ENCODE results near the gene COL4A2. TPM values are rescaled to one million over a fixed set of nuclear protein-coding genes. Genes with fewer than 3 reads are reported as not detected.

Gene COL4A2
- polyA plus RNA-seq, 1 donor (not counting 4 experiments of a cell fraction or from before 2014, with no cell fraction given), result 30.7 TPM

DNA sequence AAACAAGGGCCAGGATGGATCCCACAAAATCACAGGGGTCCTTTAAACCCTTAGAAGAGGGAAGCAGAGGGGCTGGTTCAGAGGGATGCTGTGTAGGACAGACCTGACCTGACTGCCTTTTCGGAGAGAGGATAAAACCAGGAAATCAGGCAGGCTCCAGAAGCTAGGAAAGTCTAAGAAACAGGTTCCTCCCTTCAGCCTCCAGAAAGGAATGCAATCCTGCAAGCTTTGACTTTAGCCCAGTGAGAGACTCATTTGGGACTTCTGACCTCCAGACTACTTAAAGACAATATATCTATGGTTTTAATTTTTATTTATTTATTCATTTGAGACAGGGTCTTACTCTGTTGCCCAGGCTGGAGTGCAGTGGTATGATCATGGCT is 249.1 kb downstream of the COL4A2 start:
- H3K27ac ChIP-seq (ENCODE audit: control insufficient read depth, insufficient read depth, low read length), result no peak overlapping the region
- H3K79me2 ChIP-seq (ENCODE audit: control insufficient read depth, insufficient read depth, low read length), result no peaks in the 10 kb centered on the region
- H2AFZ ChIP-seq (ENCODE audit: control insufficient read depth, low read length), result no peak overlapping the region
- DNase-seq (ENCODE audit: low read depth, low spot score) (no peak), FAIRE-seq (no peak)
- peaks cover 14% of the 10 kb centered on the region for H3K4me1 ChIP-seq (ENCODE audit: control insufficient read depth, extremely low read depth, insufficient read depth, low read length)
- no peak overlapping the region for H3K4me2 ChIP-seq (ENCODE audit: control insufficient read depth, extremely low read depth, insufficient read depth, low read depth, low read length)
- no peak overlapping the region for H3K9ac ChIP-seq (ENCODE audit: control insufficient read depth, extremely low read depth, insufficient read depth, low read length)
- TF ChIP-seq, protein P1, sequence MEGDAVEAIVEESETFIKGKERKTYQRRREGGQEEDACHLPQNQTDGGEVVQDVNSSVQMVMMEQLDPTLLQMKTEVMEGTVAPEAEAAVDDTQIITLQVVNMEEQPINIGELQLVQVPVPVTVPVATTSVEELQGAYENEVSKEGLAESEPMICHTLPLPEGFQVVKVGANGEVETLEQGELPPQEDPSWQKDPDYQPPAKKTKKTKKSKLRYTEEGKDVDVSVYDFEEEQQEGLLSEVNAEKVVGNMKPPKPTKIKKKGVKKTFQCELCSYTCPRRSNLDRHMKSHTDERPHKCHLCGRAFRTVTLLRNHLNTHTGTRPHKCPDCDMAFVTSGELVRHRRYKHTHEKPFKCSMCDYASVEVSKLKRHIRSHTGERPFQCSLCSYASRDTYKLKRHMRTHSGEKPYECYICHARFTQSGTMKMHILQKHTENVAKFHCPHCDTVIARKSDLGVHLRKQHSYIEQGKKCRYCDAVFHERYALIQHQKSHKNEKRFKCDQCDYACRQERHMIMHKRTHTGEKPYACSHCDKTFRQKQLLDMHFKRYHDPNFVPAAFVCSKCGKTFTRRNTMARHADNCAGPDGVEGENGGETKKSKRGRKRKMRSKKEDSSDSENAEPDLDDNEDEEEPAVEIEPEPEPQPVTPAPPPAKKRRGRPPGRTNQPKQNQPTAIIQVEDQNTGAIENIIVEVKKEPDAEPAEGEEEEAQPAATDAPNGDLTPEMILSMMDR (optimal IDR thresholded peaks at IDR 0.05 in 1 of 3, IDR thresholded peaks at IDR 0.05 in 1 of 3, conservative IDR thresholded peaks at IDR 0.05 in 1 of 3; ENCODE audit: extremely low read depth in 1 of 3, insufficient read depth in 2 of 3, low read length in 3 of 3), result no peak
- TF ChIP-seq EZH2 (IDR thresholded peaks at IDR 0.05; ENCODE audit: low read length), result no peak
- no peaks in the 10 kb centered on the region for H3K36me3 ChIP-seq (ENCODE audit: control insufficient read depth in 2 of 2, extremely low read depth in 1 of 2, insufficient read depth in 2 of 2, low read length in 2 of 2)
- no peaks in the 10 kb centered on the region for H3K9me1 ChIP-seq (ENCODE audit: control insufficient read depth, extremely low read depth, insufficient read depth, low read length)
- dilution Hi-C loops (cut with MboI; ENCODE audit: extremely low pct_ligation_motif_present, low sequenced_read_pairs), result no loop called here
- no peaks in the 10 kb centered on the region for H4K20me1 ChIP-seq (ENCODE audit: control insufficient read depth, extremely low read depth, insufficient read depth, low read length)
- H3K4me3 ChIP-seq (ENCODE audit: control insufficient read depth in 2 of 3, extremely low read depth in 1 of 3, insufficient read depth in 2 of 3, low read depth in 1 of 3, low read length in 3 of 3), result no peak overlapping the region
- no peaks in the 10 kb centered on the region for H3K27me3 ChIP-seq (ENCODE audit: control insufficient read depth, extremely low read depth, insufficient read depth, low read length)
- H3K9me3 ChIP-seq (ENCODE audit: control insufficient read depth, low read depth, low read length), result no peaks in the 10 kb centered on the region

DNA sequence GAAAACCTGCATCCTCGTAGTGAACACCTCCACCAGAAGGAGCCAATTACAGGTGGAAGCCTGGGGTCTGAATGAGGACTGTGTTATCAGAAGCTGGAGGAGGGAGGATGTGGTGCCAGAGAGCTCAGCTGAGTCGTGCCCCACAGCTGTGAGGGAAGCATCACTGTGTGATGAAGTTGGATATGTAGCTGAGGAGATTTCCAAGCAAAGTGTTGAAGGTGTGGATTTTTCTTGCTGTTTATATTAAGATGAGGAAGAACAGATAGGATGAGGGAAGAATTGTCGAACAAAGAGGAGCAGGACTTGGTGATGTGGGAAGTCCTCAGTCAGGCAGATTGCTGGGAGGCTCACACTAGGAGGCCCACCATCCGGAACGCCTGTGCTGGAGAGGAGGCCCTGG is 250.0 kb downstream of the COL4A2 start:
- no peaks in the 10 kb centered on the region for H3K27me3 ChIP-seq (ENCODE audit: control insufficient read depth, extremely low read depth, insufficient read depth, low read length)
- DNase-seq (ENCODE audit: low read depth, low spot score), result no peak
- no peaks in the 10 kb centered on the region for H3K9me3 ChIP-seq (ENCODE audit: control insufficient read depth, low read depth, low read length)
- no peak overlapping the region for H3K27ac ChIP-seq (ENCODE audit: control insufficient read depth, insufficient read depth, low read length)
- no peaks in the 10 kb centered on the region for H3K79me2 ChIP-seq (ENCODE audit: control insufficient read depth, insufficient read depth, low read length)
- no peak for FAIRE-seq
- no peak overlapping the region for H3K9ac ChIP-seq (ENCODE audit: control insufficient read depth, extremely low read depth, insufficient read depth, low read length)
- dilution Hi-C loops (cut with MboI; ENCODE audit: extremely low pct_ligation_motif_present, low sequenced_read_pairs), result no loop called here
- no peaks in the 10 kb centered on the region for H4K20me1 ChIP-seq (ENCODE audit: control insufficient read depth, extremely low read depth, insufficient read depth, low read length)
- no peak overlapping the region for H3K4me3 ChIP-seq (ENCODE audit: control insufficient read depth in 2 of 3, extremely low read depth in 1 of 3, insufficient read depth in 2 of 3, low read depth in 1 of 3, low read length in 3 of 3)
- no peaks in the 10 kb centered on the region for H3K36me3 ChIP-seq (ENCODE audit: control insufficient read depth in 2 of 2, extremely low read depth in 1 of 2, insufficient read depth in 2 of 2, low read length in 2 of 2)
- peaks cover 16% of the 10 kb centered on the region for H3K4me1 ChIP-seq (ENCODE audit: control insufficient read depth, extremely low read depth, insufficient read depth, low read length)
- no peak overlapping the region for H2AFZ ChIP-seq (ENCODE audit: control insufficient read depth, low read length)
- no peaks in the 10 kb centered on the region for H3K9me1 ChIP-seq (ENCODE audit: control insufficient read depth, extremely low read depth, insufficient read depth, low read length)
- no peak overlapping the region for H3K4me2 ChIP-seq (ENCODE audit: control insufficient read depth, extremely low read depth, insufficient read depth, low read depth, low read length)
- TF ChIP-seq, protein P1 (optimal IDR thresholded peaks at IDR 0.05 in 1 of 3, IDR thresholded peaks at IDR 0.05 in 1 of 3, conservative IDR thresholded peaks at IDR 0.05 in 1 of 3; ENCODE audit: extremely low read depth in 1 of 3, insufficient read depth in 2 of 3, low read length in 3 of 3), result no peak
- TF ChIP-seq EZH2 (IDR thresholded peaks at IDR 0.05; ENCODE audit: low read length), result no peak

All from keratinocyte (primary cell).